Kasumi-1 (cell line): Measurements from ENCODE around the gene WDR44.
A peak's percentile ranks its signal among the peaks of the same experiment; 100 is the strongest.
"Not testable (repeated sequence)": the region's sequence is repeated elsewhere in the genome, so short reads cannot be mapped to it uniquely, and the experiment has no call there.

ENCODE experiments used
- DNase-seq, 2 experiments: peaks; one replicate each; lab custom pipeline; 2025; lab: John Stamatoyannopoulos, UW

WDR44 gene, protein sequence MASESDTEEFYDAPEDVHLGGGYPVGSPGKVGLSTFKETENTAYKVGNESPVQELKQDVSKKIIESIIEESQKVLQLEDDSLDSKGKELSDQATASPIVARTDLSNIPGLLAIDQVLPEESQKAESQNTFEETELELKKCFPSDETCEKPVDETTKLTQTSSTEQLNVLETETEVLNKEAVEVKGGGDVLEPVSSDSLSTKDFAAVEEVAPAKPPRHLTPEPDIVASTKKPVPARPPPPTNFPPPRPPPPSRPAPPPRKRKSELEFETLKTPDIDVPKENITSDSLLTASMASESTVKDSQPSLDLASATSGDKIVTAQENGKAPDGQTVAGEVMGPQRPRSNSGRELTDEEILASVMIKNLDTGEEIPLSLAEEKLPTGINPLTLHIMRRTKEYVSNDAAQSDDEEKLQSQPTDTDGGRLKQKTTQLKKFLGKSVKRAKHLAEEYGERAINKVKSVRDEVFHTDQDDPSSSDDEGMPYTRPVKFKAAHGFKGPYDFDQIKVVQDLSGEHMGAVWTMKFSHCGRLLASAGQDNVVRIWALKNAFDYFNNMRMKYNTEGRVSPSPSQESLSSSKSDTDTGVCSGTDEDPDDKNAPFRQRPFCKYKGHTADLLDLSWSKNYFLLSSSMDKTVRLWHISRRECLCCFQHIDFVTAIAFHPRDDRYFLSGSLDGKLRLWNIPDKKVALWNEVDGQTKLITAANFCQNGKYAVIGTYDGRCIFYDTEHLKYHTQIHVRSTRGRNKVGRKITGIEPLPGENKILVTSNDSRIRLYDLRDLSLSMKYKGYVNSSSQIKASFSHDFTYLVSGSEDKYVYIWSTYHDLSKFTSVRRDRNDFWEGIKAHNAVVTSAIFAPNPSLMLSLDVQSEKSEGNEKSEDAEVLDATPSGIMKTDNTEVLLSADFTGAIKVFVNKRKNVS

DNA sequence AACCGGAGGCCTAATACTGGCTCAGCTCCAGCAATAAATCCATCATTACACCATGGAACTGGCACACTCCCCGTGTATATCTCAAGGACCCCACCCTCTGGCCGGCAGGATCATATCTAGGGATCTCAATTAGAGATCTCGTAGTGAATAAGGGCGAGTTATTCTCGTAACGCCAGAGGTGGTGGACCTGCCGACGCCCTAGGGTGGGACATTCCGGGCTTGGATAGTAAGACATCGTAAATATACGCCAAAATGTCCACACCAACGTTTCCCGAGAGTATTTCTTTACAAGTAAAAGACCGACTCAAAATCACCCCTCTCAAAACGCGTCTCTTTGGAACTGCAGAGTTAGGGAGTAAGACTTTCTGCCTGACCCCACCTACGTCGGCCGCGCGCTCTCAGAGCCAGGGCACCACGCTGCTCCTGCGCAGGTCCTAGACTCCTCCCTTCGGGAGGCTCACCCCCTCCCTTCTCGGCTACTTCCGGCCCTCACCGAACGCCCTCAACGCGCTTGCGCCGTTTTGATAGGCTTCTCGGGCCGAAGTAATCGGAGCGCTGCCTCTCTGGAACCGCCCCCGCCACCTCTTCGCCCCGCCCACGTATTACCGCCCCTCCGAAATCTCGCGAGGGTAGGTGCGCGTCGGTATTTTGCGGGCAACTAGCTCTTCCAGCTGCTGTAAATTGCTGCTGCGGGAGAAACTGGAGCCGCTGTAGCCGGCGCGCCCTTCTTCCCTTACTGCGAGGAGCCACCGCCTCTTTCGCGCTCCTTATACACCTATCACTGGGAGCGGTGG, at the start of gene WDR44:
TSS of gene WDR44 (plus strand) at position 643 of the 794 bp plus-strand sequence. CDS start 398 bp downstream, outside the sequence.
- DNase-seq: peak; percentile 84 to 86

DNA sequence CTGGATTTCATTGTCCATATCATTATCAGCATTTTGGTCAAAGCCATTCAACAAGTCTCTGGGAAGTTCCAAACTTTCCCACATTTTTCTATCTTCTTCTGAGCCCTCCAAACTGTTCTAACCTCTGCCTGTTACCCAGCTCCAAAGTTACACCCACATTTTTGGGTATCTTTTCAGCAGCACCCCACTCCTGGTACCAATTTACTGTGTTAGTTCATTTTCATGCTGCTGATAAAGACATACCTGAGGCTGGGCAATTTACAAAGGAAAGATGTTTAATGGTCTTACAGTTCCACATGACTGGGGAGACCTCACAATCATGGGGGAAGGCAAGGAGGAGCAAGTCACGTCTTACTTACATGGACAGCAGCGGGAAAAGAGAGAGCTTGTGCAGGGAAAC, 40.1 kb upstream of the WDR44 start:
- not testable (repeated sequence) for DNase-seq

DNA sequence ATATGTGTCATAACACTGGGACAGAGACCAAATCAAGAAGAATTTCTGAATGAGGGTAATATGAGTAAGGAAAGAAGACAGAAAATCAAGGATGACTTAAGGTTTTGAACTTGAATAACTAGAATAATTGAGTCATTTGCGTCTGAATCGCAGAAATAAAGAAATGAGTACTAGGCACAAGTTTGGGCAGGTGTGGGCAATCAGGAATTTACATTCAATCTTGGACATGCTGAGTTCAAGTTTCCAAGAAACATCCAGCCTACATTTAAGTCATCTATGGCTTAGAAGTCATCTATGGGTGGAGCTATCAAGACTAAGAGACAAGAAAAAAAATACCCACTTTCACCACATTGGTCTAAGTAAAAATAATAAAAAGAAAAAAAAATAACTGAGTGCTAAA, 30.4 kb upstream of the WDR44 start:
- no peak for DNase-seq

DNA sequence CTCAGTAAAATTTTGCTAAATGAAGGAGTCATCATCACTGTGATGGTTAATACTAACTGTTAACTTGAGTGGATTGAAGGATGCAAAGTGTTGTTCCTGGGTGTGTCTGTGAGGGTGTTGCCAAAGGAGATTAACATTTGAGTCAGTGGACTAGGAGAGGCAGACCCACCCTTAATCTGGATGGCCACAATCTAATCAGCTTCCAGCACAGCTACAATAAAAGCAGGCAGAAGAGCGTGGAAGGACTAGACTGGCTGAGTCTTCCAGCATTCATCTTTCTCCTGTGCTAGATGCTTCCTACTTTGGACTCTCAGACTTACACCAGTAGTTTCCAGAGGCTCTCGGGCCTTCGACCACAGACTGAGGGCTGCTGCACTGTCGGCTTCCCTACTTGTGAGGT, 21.3 kb upstream of the WDR44 start:
- no peak for DNase-seq

DNA sequence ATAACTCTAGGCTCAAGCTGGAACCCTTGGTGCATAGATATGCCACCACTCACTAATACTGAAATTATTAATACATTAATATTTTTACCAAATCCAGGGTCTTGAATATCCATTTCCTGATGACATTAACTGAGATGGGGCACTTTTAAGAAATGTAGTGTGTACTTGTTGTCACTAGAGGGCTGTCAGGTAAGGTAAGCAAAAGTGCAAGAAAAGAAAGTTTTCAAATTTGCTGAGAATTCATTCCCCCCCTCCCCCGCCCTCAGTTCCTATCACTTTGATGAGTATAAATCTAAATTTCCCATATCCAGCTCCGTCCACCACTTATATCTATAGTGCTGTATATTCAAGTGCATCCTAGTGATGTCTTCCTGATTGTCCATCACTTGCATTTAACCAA, 20.5 kb upstream of the WDR44 start:
- DNase-seq: peak in 1 of 2 experiments; percentile 2

DNA sequence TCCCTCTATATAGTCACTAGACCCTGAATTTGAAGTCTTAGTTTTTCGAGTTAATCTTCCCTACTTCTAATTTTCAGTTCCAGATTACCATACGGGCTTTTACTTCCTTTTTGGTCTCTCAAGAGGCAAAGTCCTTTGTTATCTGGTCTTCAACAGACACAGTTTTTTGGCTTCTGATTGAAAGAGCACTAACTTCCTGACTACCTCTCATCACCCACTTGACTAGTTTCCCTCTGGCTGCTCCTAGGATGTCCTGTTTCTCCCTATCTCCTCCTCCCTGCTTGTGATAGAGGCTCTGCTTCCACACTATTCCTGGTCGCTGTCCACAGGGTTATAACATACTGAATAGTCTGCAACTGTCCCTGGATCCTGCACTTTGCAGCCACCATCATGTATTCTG, 16.7 kb upstream of the WDR44 start:
- DNase-seq: no peak

DNA sequence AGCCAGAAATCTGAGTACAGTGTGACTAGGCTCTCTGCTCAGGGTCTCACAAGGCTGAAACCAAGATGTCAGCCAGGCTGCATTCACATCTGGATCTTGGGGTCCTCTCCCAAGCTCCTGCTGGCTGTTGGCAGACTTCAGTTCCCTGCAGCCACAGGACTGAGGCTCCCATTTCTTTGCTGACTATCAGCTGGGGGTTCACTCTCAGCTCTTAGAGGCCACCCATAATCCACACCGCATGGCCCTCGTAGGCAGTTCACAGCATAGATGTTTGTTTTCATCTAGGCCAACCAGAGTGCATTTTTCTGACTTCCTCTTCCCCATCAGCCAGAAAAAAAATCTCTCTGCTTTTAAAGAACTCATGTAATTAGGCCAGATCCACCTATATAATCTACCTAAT, 8.2 kb upstream of the WDR44 start:
- no peak for DNase-seq

DNA sequence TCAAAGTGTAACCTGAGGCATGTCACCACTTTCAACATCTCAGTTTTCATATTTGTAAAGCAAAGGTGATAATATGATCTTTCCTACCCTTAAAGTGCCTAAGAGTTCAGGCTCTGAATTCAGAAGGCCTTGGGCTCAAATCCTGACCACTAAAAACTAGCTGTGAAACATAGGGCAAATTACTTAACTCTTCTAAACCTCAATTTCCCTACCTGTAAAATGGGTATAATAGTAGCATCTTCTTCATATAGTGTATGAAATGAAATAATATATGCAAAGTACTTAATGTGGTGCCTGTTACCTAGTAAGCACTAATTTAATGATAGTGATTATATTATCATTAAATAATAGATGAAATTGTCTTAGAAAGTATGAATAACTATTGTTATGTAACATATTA, 7.0 kb upstream of the WDR44 start:
- DNase-seq: no peak

DNA sequence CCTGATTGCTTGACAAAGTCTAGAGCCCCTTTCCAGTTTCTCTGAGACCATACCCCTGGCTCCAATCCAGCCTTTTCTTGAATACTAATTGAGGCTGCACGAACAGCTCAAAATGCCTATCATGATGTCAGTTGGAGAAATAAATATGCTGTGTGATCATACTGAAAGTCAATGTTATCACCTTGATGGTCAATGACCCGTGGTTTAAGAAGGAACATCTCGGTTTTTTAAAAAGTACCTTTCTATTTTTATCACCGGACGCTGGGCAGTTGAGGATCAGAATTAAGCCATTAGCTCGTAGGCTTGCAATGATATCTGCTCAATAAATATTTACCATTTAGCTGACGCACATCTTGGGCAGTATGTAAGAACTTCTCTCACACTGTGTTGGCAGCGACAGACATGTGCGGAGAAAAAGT, 852 bp upstream of the WDR44 start:
- DNase-seq: no peak

DNA sequence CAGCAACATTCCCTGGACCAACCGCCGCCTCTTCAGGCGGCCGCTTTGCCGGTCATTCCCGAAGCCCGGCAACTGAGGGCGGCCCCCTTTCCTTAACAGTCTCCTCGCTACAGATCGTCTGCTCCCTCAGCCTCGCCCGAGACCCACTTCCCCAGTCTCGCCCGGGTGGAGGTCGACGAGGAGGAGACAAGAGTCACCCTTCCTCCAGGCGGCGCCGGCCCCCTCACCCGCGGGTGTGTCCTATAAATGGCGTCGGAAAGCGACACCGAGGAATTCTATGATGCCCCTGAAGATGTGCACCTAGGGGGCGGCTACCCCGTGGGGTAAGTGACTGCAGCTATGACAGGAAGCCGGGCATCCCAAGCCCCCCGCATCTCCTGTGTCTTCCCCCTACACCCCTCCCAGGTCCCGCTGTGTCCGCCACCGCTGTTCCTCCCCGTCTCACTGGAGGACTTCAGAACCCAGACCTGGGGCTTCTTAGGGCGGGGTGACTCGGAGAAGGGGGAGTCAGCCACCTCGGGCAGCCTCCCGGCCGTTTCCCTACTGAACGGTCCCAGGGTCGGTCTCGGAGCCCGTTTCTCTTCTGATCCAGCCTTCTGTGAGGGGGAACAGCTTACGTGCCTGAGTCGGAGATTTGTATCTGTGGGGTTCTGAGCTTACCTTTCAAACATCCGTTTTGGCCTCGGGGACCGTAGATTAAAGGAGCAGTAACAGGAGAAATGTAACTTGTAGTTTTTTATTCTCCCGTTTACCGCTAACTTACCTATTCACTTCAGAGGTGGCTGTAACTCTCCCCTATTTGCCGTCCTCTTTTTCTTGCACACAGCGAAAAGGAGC, 570 bp downstream of the WDR44 start:
- DNase-seq: peak; percentile 25 to 48

DNA sequence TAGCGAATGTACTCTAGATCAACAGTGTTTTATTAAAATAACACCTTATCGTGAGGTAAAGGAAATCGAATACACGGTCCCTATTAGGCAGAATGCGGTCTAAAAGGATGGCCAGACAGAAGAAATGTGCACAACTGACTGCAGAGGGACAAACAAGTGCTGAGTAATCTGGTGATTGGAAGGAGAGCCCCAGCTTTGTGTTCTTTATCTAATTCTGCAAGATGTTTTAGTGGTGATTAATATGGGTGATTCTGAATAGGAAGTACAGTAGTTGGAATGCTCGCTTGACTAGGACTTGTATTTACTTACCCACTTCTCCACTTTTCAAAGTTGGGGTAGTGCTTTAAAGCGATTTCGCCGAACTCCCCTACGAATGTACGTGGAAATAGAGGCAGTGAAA, 1.2 kb downstream of the WDR44 start:
- peak; percentile 27 to 47 for DNase-seq

DNA sequence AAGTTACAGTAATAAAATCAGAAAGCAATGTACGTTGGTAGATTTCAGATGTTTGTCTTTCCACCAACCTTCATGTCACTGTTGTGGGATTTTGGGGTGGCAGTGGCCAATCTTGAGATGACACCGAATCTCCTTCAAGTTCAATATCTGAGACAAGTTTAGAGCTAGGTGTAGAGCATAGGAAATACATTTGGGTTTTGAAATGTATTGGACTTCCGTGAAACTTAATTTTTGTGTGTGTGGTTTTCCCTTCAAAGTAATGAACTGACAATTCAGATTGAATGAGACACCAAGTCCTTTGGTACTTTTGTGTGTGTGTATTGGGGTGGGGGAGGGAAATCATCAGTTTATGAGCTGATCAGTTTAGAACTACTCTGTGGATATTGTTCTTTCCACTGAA, 1.8 kb downstream of the WDR44 start:
- DNase-seq: no peak

DNA sequence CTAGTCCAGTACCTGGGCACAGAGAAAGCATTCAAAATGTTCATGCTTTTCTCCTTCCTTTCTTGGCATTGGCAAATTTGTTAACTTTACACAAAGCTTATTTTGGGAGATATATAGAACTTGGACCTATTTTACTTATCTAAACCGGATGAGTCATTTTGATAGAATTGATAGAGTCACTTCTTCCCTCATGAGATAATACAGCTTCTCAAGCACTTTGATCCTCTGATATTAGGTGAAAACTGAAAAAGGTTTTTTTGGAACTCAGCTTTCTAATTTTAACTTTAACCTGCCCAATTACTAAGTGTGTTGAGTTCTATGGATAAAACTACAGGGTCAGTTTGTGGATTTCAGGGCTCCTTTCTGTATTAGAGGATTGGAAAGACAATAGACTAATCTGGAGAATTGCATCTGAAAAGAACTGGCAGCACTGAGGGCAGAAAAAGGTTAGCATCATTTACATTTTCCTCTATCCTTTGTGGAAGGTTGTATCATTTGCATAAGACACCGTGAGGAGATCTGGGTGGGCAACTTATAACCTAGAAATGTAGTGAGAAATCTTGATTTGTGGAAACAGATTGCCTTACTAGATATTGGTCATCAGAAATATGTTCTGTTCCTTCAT, 2.4 kb downstream of the WDR44 start:
- no peak for DNase-seq

DNA sequence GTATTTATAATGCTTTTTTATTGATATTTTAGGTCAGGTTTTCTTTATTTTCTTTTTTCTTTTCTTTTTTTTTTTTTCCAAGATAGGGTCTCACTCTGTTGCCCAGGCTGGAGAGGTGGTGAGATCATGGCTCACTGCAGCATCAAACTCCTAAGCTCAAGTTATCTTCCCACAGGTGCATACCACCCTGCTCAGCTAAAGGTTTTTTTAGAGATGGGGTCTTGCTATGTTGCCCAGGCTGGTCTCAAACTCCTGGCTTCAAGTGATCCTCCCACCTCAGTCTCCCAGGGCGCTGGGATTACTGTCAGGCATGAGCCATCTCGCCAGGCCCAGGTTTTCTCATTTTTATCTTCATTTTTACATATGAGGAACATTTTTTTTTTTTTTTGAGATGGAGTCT, 3.3 kb downstream of the WDR44 start:
- DNase-seq: no peak

DNA sequence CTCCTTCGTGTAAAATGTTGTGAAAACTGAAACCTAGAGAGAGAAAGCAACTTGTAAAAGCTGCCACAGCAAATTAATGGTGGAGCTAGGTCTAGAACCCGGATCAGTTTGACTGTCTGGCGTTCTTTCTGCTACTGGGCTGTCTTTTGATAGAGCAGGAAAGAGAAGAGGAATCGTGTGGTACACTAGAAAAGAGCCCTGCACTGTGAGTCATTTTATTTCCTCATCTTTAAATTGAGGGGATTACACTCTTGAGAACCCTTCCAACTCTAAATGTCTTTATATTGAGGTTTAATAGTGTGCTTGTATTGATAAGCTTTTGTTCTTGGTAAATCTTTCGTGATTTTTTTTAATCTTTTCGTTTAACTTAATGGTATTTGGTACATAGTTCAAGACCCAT, 4.3 kb downstream of the WDR44 start:
- peak; percentile 30 to 50 for DNase-seq

DNA sequence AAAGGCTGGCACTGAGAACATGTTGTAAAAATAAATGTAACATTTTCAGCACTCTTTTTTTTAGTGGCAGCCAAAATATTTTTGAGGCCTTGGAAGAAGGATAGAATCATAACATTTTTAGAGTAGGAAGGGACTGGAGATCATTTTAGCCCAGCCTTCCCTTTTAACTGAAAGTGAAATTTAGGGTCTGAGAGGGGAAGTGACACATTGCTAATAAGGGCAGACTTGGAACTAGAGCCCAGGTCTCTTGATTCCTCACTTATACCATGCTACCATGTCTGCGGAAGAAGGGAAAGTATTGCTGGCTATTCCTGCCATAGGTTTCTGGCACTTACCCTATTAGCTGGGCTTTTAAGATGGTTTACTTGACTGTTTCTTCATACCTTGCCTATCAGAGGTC, 4.8 kb downstream of the WDR44 start:
- DNase-seq: peak; percentile 4 to 19

DNA sequence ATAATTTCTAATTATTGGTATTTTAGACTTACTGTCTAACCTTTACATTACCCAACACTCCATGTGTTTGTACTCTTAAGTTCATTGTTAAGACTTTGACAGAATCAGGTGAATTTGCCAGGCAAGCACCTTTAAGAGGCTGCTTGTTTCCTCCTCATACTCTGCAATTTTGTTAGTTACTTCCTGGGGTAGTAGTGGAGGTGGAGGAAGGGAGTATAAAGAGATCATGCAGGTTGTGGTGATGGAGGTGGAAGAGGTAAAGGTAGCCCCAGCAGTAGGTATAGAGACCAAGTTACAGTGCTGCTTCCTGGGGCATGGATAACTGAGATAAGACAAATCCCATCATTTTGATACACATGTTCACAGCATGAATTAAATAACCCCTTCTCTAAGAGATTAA, 6.7 kb downstream of the WDR44 start:
- DNase-seq: no peak

DNA sequence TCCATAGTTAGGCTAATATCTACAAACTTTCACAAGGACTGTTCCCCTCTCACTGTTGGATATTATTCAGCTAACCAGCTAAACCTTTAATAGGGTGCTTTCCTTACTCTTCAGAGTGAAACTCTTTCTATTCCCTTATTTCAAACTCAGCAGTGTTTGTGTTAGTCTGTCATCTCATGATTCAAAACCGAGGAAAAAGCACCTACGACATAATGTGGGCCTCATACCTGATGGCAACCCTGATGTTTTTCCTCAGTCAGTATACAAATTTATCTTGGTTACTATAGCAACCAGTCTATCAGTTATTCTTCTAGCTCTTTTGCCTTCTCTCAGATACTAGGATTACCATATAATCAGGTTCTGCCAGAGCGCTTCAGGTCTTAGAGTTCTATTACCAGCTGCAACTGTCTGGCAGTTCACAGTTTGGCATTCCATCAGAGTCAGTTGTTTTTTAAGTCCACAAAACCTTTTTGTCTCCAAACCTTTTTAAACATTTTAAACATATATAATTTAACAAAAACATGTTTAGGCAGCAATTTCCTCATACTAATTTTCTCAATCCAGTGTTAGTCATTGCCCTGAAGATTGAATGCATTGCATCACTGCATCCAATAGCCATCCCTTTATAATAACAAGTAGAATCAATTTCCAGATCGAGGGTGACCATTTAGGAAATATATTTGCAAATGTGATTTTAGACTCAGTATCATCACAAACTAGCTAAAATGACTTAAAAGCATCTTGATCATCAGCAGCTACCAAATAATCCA, 7.4 kb downstream of the WDR44 start:
- no peak for DNase-seq

DNA sequence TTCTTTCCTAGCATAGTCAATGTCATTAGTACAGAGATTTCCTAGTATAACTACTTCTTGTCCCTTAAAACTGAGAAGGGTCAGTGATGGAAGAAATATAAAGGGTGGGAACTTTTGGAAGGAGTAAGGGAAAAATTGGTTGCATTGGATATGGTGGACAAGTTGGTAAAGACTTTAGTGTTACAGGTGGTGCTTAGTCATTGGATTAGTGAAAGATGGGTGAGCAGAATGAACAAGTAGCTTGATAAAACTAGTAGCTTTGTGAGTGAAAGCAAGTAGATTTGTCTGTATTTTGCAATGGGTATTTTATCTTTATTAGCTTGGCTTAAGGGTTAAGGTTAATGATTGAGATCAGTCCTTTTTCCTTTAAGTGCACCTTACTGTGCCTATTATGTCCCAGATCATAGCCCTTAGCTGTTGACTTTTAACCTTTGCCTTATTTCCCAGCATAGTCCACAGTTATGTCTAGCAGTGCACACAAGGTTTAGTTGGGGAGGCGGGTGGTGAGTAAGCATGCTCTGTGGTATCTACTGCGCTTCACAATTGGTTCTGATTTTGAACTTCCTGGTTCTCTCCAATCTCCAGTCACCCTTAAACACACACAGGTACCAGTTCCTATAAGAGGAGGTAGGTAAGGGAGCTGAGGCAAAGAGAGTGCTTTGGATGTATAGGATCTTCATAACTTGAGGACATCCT, 9.5 kb downstream of the WDR44 start:
- DNase-seq: no peak
